ENCODE data around the gene PLCL1. TPM values are rescaled to one million over a fixed set of nuclear protein-coding genes. Genes with fewer than 3 reads are reported as not detected.

The PLCL1 gene
- total and polyA plus RNA-seq, 10 donors = 0.54 to 6.5 (median 4.0) TPM

- no peaks in the 10 kb centered on the region for H3K9me3 ChIP-seq
- TF ChIP-seq POLR2A (IDR thresholded peaks at IDR 0.05) = no peak
- TF ChIP-seq CTCF (IDR thresholded peaks at IDR 0.05 in 8 of 11, conservative IDR thresholded peaks at IDR 0.05 in 3 of 11) = no peak
- no peak for TF ChIP-seq POLR2AphosphoS5 (IDR thresholded peaks at IDR 0.05)
- DNase-seq = no peak
- intact Hi-C loops (cut with DNase I; ENCODE audit: low total_unique reads) = no loop called here
- H3K27ac ChIP-seq = no peak overlapping the region
- H3K4me1 ChIP-seq = no peaks in the 10 kb centered on the region
- H3K27me3 ChIP-seq (replicated peaks in 1 of 7) = peaks cover 0 to 5% (median 0%) of the 10 kb centered on the region in 7 donors
- H3K4me3 ChIP-seq = no peak overlapping the region
- H3K36me3 ChIP-seq = no peaks in the 10 kb centered on the region
- 84 to 91% (median 86%) methylated on average over 2 of the region's 2 CpGs for WGBS, 5 donors
Measured at GRCh38 chr2:197848602-197849001, 44.2 kb downstream of the PLCL1 start.

GRCh38 chr2:197850882-197851450, 46.6 kb downstream of the PLCL1 start:
- H3K27ac ChIP-seq = no peak overlapping the region
- intact Hi-C loops (cut with DNase I; ENCODE audit: low total_unique reads) = no loop called here
- no peak for DNase-seq
- H3K27me3 ChIP-seq (replicated peaks in 1 of 7) = peaks cover 0 to 4% (median 0%) of the 10 kb centered on the region in 7 donors
- H3K4me1 ChIP-seq = no peaks in the 10 kb centered on the region
- H3K36me3 ChIP-seq = no peaks in the 10 kb centered on the region
- no peak for TF ChIP-seq CTCF (IDR thresholded peaks at IDR 0.05 in 8 of 11, conservative IDR thresholded peaks at IDR 0.05 in 3 of 11)
- TF ChIP-seq POLR2A (IDR thresholded peaks at IDR 0.05) = no peak
- no peak for TF ChIP-seq POLR2AphosphoS5 (IDR thresholded peaks at IDR 0.05)
- H3K9me3 ChIP-seq = no peaks in the 10 kb centered on the region
- 70 to 83% (median 80%) methylated on average over 5 of the region's 5 CpGs for WGBS, 5 donors
- H3K4me3 ChIP-seq = no peak overlapping the region

- no peaks in the 10 kb centered on the region for H3K36me3 ChIP-seq
- intact Hi-C loops (cut with DNase I; ENCODE audit: low total_unique reads) = no loop called here
- TF ChIP-seq POLR2A (IDR thresholded peaks at IDR 0.05) = no peak
- no peak for TF ChIP-seq CTCF (IDR thresholded peaks at IDR 0.05 in 8 of 11, conservative IDR thresholded peaks at IDR 0.05 in 3 of 11)
- TF ChIP-seq POLR2AphosphoS5 (IDR thresholded peaks at IDR 0.05) = no peak
Measured at GRCh38 chr2:197851451-197851850, 47.1 kb downstream of the PLCL1 start.

GRCh38 chr2:197852108-197852507, 47.7 kb downstream of the PLCL1 start:
- no peak overlapping the region for H3K4me3 ChIP-seq
- no peaks in the 10 kb centered on the region for H3K4me1 ChIP-seq
- DNase-seq = no peak
- no peaks in the 10 kb centered on the region for H3K27me3 ChIP-seq (replicated peaks in 1 of 7)
- WGBS, 5 donors = 49 to 63% (median 57%) methylated on average over 2 of the region's 2 CpGs
- H3K27ac ChIP-seq = no peak overlapping the region
- intact Hi-C loops (cut with DNase I; ENCODE audit: low total_unique reads) = no loop called here
- TF ChIP-seq POLR2AphosphoS5 (IDR thresholded peaks at IDR 0.05) = no peak
- no peak for TF ChIP-seq CTCF (IDR thresholded peaks at IDR 0.05 in 8 of 11, conservative IDR thresholded peaks at IDR 0.05 in 3 of 11)
- TF ChIP-seq POLR2A (IDR thresholded peaks at IDR 0.05) = no peak
- no peaks in the 10 kb centered on the region for H3K36me3 ChIP-seq
- no peaks in the 10 kb centered on the region for H3K9me3 ChIP-seq

More at GRCh38 chr2:197851451-197851850, 47.1 kb downstream of the PLCL1 start:
- H3K4me1 ChIP-seq = no peaks in the 10 kb centered on the region
- peaks cover 0 to 4% (median 0%) of the 10 kb centered on the region in 7 donors for H3K27me3 ChIP-seq (replicated peaks in 1 of 7)
- no peak overlapping the region for H3K27ac ChIP-seq
- 80 to 95% (median 85%) methylated on average over 1 of the region's 1 CpG for WGBS, 5 donors
- H3K9me3 ChIP-seq = no peaks in the 10 kb centered on the region
- no peak for DNase-seq
- no peak overlapping the region for H3K4me3 ChIP-seq
